ENCODE measurements around the gene TTC7B.

Gene TTC7B

GRCh38 chr14:90583916-90584605 lies 232.2 kb downstream of the TTC7B start:
- 0 out of 2 replicates have a peak, but pooled peaks cover 15% of the 10 kb centered on the region for H3K27me3 ChIP-seq (ENCODE audit: insufficient read depth, low read length)
- H4K20me1 ChIP-seq (ENCODE audit: insufficient read depth, low read length), result no peaks in the 10 kb centered on the region
- no peak overlapping the region for H2AFZ ChIP-seq (ENCODE audit: low read length)
- H3K36me3 ChIP-seq (ENCODE audit: insufficient read depth, low read length), result no peaks in the 10 kb centered on the region
- TF ChIP-seq CTCF (IDR thresholded peaks at IDR 0.05; ENCODE audit: low read length) (no peak), EZH2 (IDR thresholded peaks at IDR 0.05; ENCODE audit: borderline replicate concordance, low read length) (no peak)
- H3K9me3 ChIP-seq (ENCODE audit: low read length), result no peaks in the 10 kb centered on the region
- no peaks in the 10 kb centered on the region for H3F3A ChIP-seq (ENCODE audit: insufficient read depth, low read length)
- no peak overlapping the region for H3K9ac ChIP-seq (ENCODE audit: low read length)
- H3K4me3 ChIP-seq (ENCODE audit: low read depth, low read length, poor library complexity, severe bottlenecking), result no peak overlapping the region
- no peaks in the 10 kb centered on the region for H3K79me2 ChIP-seq (ENCODE audit: insufficient read depth, low read length)
- no peaks in the 10 kb centered on the region for H3K9me2 ChIP-seq (ENCODE audit: low read depth, low read length)
- no peaks in the 10 kb centered on the region for H3K4me1 ChIP-seq (ENCODE audit: insufficient read depth, low read length, severe bottlenecking)
- H3K4me2 ChIP-seq (ENCODE audit: low read length), result no peak overlapping the region
- no peak overlapping the region for H3K27ac ChIP-seq (ENCODE audit: low read depth, low read length, poor library complexity, severe bottlenecking)

- no peaks in the 10 kb centered on the region for H3K4me1 ChIP-seq (ENCODE audit: insufficient read depth, low read length, severe bottlenecking)
- H4K20me1 ChIP-seq (ENCODE audit: insufficient read depth, low read length), result no peaks in the 10 kb centered on the region
- H3K9ac ChIP-seq (ENCODE audit: low read length), result no peak overlapping the region
- H2AFZ ChIP-seq (ENCODE audit: low read length), result no peak overlapping the region
- no peak overlapping the region for H3K4me2 ChIP-seq (ENCODE audit: low read length)
- no peak overlapping the region for H3K27ac ChIP-seq (ENCODE audit: low read depth, low read length, poor library complexity, severe bottlenecking)
- H3K79me2 ChIP-seq (ENCODE audit: insufficient read depth, low read length), result no peaks in the 10 kb centered on the region
- no peaks in the 10 kb centered on the region for H3F3A ChIP-seq (ENCODE audit: insufficient read depth, low read length)
- 0 out of 2 replicates have a peak, but pooled peaks cover 15% of the 10 kb centered on the region for H3K27me3 ChIP-seq (ENCODE audit: insufficient read depth, low read length)
- H3K9me2 ChIP-seq (ENCODE audit: low read depth, low read length), result no peaks in the 10 kb centered on the region
- H3K4me3 ChIP-seq (ENCODE audit: low read depth, low read length, poor library complexity, severe bottlenecking), result no peak overlapping the region
- H3K36me3 ChIP-seq (ENCODE audit: insufficient read depth, low read length), result no peaks in the 10 kb centered on the region
- H3K9me3 ChIP-seq (ENCODE audit: low read length), result no peaks in the 10 kb centered on the region
- TF ChIP-seq CTCF (IDR thresholded peaks at IDR 0.05; ENCODE audit: low read length) (no peak), EZH2 (IDR thresholded peaks at IDR 0.05; ENCODE audit: borderline replicate concordance, low read length) (no peak)
Observed at GRCh38 chr14:90583427-90583826, 232.8 kb downstream of the TTC7B start.

GRCh38 chr14:90582166-90582565 lies 234.1 kb downstream of the TTC7B start:
- H3K79me2 ChIP-seq (ENCODE audit: insufficient read depth, low read length), result no peaks in the 10 kb centered on the region
- no peak overlapping the region for H2AFZ ChIP-seq (ENCODE audit: low read length)
- H3K9me3 ChIP-seq (ENCODE audit: low read length), result no peaks in the 10 kb centered on the region
- H3F3A ChIP-seq (ENCODE audit: insufficient read depth, low read length), result no peaks in the 10 kb centered on the region
- 0 out of 2 replicates have a peak, but pooled peaks cover 15% of the 10 kb centered on the region for H3K27me3 ChIP-seq (ENCODE audit: insufficient read depth, low read length)
- H3K27ac ChIP-seq (ENCODE audit: low read depth, low read length, poor library complexity, severe bottlenecking), result no peak overlapping the region
- TF ChIP-seq EZH2 (IDR thresholded peaks at IDR 0.05; ENCODE audit: borderline replicate concordance, low read length) (no peak), CTCF (IDR thresholded peaks at IDR 0.05; ENCODE audit: low read length) (no peak)
- H3K9me2 ChIP-seq (ENCODE audit: low read depth, low read length), result no peaks in the 10 kb centered on the region
- no peak overlapping the region for H3K9ac ChIP-seq (ENCODE audit: low read length)
- no peaks in the 10 kb centered on the region for H3K4me1 ChIP-seq (ENCODE audit: insufficient read depth, low read length, severe bottlenecking)
- no peak overlapping the region for H3K4me3 ChIP-seq (ENCODE audit: low read depth, low read length, poor library complexity, severe bottlenecking)
- no peaks in the 10 kb centered on the region for H3K36me3 ChIP-seq (ENCODE audit: insufficient read depth, low read length)
- no peaks in the 10 kb centered on the region for H4K20me1 ChIP-seq (ENCODE audit: insufficient read depth, low read length)
- no peak overlapping the region for H3K4me2 ChIP-seq (ENCODE audit: low read length)
